ENCODE measurements around the gene UGDH. TPM values are rescaled to one million over a fixed set of nuclear protein-coding genes. Genes with fewer than 3 reads are reported as not detected.

Gene UGDH
- total RNA-seq, 1 donor = 277 TPM

GRCh38 chr4:39476187-39476895 lies 50.9 kb downstream of the UGDH start:
- peak; percentile 93 for DNase-seq (ENCODE audit: insufficient read length, low spot score, missing footprints)
- peak overlapping the region; percentile 37 for H3K4me2 ChIP-seq (ENCODE audit: insufficient read depth, low read length)
- H2AFZ ChIP-seq (ENCODE audit: low read length) = peak overlapping the region; percentile 37
- no peaks in the 10 kb centered on the region for H3K9me3 ChIP-seq (ENCODE audit: low read depth, low read length)
- TF ChIP-seq, protein P1, sequence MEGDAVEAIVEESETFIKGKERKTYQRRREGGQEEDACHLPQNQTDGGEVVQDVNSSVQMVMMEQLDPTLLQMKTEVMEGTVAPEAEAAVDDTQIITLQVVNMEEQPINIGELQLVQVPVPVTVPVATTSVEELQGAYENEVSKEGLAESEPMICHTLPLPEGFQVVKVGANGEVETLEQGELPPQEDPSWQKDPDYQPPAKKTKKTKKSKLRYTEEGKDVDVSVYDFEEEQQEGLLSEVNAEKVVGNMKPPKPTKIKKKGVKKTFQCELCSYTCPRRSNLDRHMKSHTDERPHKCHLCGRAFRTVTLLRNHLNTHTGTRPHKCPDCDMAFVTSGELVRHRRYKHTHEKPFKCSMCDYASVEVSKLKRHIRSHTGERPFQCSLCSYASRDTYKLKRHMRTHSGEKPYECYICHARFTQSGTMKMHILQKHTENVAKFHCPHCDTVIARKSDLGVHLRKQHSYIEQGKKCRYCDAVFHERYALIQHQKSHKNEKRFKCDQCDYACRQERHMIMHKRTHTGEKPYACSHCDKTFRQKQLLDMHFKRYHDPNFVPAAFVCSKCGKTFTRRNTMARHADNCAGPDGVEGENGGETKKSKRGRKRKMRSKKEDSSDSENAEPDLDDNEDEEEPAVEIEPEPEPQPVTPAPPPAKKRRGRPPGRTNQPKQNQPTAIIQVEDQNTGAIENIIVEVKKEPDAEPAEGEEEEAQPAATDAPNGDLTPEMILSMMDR (IDR thresholded peaks at IDR 0.05; ENCODE audit: extremely low read depth, low read depth, low read length) = no peak
- peaks cover 15% of the 10 kb centered on the region for H3K36me3 ChIP-seq (ENCODE audit: insufficient read depth, low read length)
- no peaks in the 10 kb centered on the region for H4K20me1 ChIP-seq (ENCODE audit: insufficient read depth, low read length)
- H3K27me3 ChIP-seq (ENCODE audit: insufficient read depth, low read length) = no peaks in the 10 kb centered on the region
- H3K4me3 ChIP-seq (ENCODE audit: insufficient read depth, low read length) = no peak overlapping the region
- H3K79me2 ChIP-seq (ENCODE audit: insufficient read depth, low read length) = no peaks in the 10 kb centered on the region
- H3K4me1 ChIP-seq (ENCODE audit: insufficient read depth, low read length) = peaks cover 15% of the 10 kb centered on the region
- H3K27ac ChIP-seq (ENCODE audit: low read depth, low read length) = peak overlapping the region; percentile 54

GRCh38 chr4:39472396-39472795 lies 54.8 kb downstream of the UGDH start:
- Histone ChIP-seq H3K27ac (ENCODE audit: low read depth, low read length) (no peak overlapping the region), H4K20me1 (ENCODE audit: insufficient read depth, low read length) (no peaks in the 10 kb centered on the region), H3K27me3 (ENCODE audit: insufficient read depth, low read length) (no peaks in the 10 kb centered on the region), H3K4me3 (ENCODE audit: insufficient read depth, low read length) (no peak overlapping the region), H3K9me3 (ENCODE audit: low read depth, low read length) (no peaks in the 10 kb centered on the region), H3K4me2 (ENCODE audit: insufficient read depth, low read length) (no peak overlapping the region), H3K36me3 (ENCODE audit: insufficient read depth, low read length) (peaks cover 12% of the 10 kb centered on the region), H3K4me1 (ENCODE audit: insufficient read depth, low read length) (peaks cover 15% of the 10 kb centered on the region), H3K79me2 (ENCODE audit: insufficient read depth, low read length) (no peaks in the 10 kb centered on the region), H2AFZ (ENCODE audit: low read length) (no peak overlapping the region)
- TF ChIP-seq, protein P1 (IDR thresholded peaks at IDR 0.05; ENCODE audit: extremely low read depth, low read depth, low read length) = no peak
- no peak for DNase-seq (ENCODE audit: insufficient read length, low spot score, missing footprints)

GRCh38 chr4:39470402-39470801 lies 56.8 kb downstream of the UGDH start:
- Histone ChIP-seq H3K4me1 (ENCODE audit: insufficient read depth, low read length) (peaks cover under 1% of the 10 kb centered on the region), H3K27ac (ENCODE audit: low read depth, low read length) (no peak overlapping the region), H3K9me3 (ENCODE audit: low read depth, low read length) (no peaks in the 10 kb centered on the region), H2AFZ (ENCODE audit: low read length) (no peak overlapping the region), H4K20me1 (ENCODE audit: insufficient read depth, low read length) (no peaks in the 10 kb centered on the region), H3K36me3 (ENCODE audit: insufficient read depth, low read length) (peaks cover 15% of the 10 kb centered on the region), H3K4me2 (ENCODE audit: insufficient read depth, low read length) (no peak overlapping the region), H3K27me3 (ENCODE audit: insufficient read depth, low read length) (no peaks in the 10 kb centered on the region), H3K4me3 (ENCODE audit: insufficient read depth, low read length) (no peak overlapping the region), H3K79me2 (ENCODE audit: insufficient read depth, low read length) (no peaks in the 10 kb centered on the region)
- DNase-seq (ENCODE audit: insufficient read length, low spot score, missing footprints) = no peak
- TF ChIP-seq, protein P1 (IDR thresholded peaks at IDR 0.05; ENCODE audit: extremely low read depth, low read depth, low read length) = no peak

DNA sequence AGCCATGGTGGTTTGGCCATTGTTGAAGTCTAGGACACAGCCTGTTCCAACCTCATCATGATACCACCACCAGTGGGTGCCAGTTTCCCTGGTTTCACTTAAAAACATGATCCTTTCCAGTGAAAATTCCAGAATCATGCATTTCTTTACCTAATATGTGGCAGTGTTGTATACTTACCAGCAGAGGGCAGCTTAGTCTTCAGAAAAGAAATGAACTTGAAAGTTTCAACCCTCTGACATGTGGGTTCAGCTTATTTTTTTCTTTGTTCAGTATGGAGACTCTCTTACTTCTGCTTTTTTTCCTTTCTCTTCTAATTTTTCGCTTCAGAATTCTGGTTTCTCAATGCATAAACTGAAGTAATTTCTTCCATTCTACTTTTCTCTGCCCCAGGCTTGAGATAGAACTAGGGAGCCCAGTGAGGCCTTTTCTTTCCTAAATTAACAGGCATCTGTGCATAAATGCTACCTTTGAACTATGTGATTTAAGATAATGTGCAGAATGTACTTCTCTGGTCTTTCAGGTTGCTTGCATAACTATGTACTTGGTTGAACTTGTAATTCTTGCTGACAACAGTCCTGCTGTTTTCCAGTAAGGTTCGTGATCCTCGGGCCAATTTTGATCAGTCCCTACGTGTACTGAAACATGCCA lies 57.7 kb downstream of the UGDH start:
- H3K9me3 ChIP-seq (ENCODE audit: low read depth, low read length) = no peaks in the 10 kb centered on the region
- H3K4me3 ChIP-seq (ENCODE audit: insufficient read depth, low read length) = no peak overlapping the region
- peaks cover 15% of the 10 kb centered on the region for H3K36me3 ChIP-seq (ENCODE audit: insufficient read depth, low read length)
- peak; percentile 90 for DNase-seq (ENCODE audit: insufficient read length, low spot score, missing footprints)
- H3K79me2 ChIP-seq (ENCODE audit: insufficient read depth, low read length) = no peaks in the 10 kb centered on the region
- peaks cover 7% of the 10 kb centered on the region for H3K4me1 ChIP-seq (ENCODE audit: insufficient read depth, low read length)
- TF ChIP-seq, protein P1 (IDR thresholded peaks at IDR 0.05; ENCODE audit: extremely low read depth, low read depth, low read length) = peak; percentile 98
- H3K4me2 ChIP-seq (ENCODE audit: insufficient read depth, low read length) = no peak overlapping the region
- H3K27me3 ChIP-seq (ENCODE audit: insufficient read depth, low read length) = no peaks in the 10 kb centered on the region
- peak overlapping the region; percentile 34 for H3K27ac ChIP-seq (ENCODE audit: low read depth, low read length)
- no peaks in the 10 kb centered on the region for H4K20me1 ChIP-seq (ENCODE audit: insufficient read depth, low read length)
- H2AFZ ChIP-seq (ENCODE audit: low read length) = peak overlapping the region; percentile 67
